Glutamatergic neuron (in vitro differentiated cells): ENCODE measurements around the gene SEC22A. TPM values are rescaled to one million over a fixed set of nuclear protein-coding genes. Genes with fewer than 3 reads are reported as not detected.

Source experiments
- DNase-seq: peaks from one replicate; pipeline ENCODE4 v3.0.0; 2022
- H3K27ac Mint-ChIP-seq: one replicate; pipeline ENCODE4 v1.8.0; 2020; ENCODE audit warnings: mild to moderate bottlenecking, mixed read lengths, inconsistent platforms; ENCODE audit not compliant: unreplicated experiment
- H3K27me3 Mint-ChIP-seq: one replicate; pipeline ENCODE4 v1.8.0; 2020; ENCODE audit warnings: mild to moderate bottlenecking, moderate library complexity, mixed read lengths, inconsistent platforms; ENCODE audit not compliant: unreplicated experiment
- H3K36me3 Mint-ChIP-seq: one replicate; pipeline ENCODE4 v1.8.0; 2020; ENCODE audit warnings: mild to moderate bottlenecking, mixed read lengths, inconsistent platforms; ENCODE audit not compliant: unreplicated experiment
- H3K4me1 Mint-ChIP-seq: one replicate; pipeline ENCODE4 v1.8.0; 2020; ENCODE audit warnings: mild to moderate bottlenecking, low read depth, mixed read lengths, inconsistent platforms; ENCODE audit not compliant: unreplicated experiment
- H3K4me3 Mint-ChIP-seq: one replicate; pipeline ENCODE4 v1.8.0; 2020; ENCODE audit warnings: mild to moderate bottlenecking, mixed read lengths, inconsistent platforms; ENCODE audit not compliant: unreplicated experiment
- H3K9me3 Mint-ChIP-seq: one replicate; pipeline ENCODE4 v1.8.0; 2020; ENCODE audit warnings: mild to moderate bottlenecking, moderate library complexity, mixed read lengths, inconsistent platforms; ENCODE audit not compliant: unreplicated experiment
- long read RNA-seq: library from polyadenylated mRNA; unstranded; transcript quantifications from one replicate; pipeline ENCODE4 v2.0.0, GENCODE V29; 2020; ENCODE audit not compliant: unreplicated experiment
- total RNA-seq: library from RNA; stranded (reverse); fragmentation: NEBNext Ultra II Directional; extraction: Animal tissue kit (Norgen Biotek cat#: 25700); gene quantifications from one replicate; pipeline ENCODE4 v1.2.1, GENCODE V29; 2021; ENCODE audit not compliant: unreplicated experiment
- TF ChIP-seq, protein P1 (sequence below): fragments of 200-600 bp; sonication (generic); IDR thresholded peaks from one replicate; pipeline ENCODE4 v1.5.0; 2021; ENCODE audit not compliant: partially characterized antibody, unreplicated experiment

The SEC22A gene
- total RNA-seq: 14.6 TPM
- long read RNA-seq, full-length matches to known transcripts: 15 of 18 reads
- long read RNA-seq, partial matches to known transcripts: 2 of 18 reads
- long read RNA-seq, other reads (novel, unspliced or antisense): 1 of 18 reads

DNA sequence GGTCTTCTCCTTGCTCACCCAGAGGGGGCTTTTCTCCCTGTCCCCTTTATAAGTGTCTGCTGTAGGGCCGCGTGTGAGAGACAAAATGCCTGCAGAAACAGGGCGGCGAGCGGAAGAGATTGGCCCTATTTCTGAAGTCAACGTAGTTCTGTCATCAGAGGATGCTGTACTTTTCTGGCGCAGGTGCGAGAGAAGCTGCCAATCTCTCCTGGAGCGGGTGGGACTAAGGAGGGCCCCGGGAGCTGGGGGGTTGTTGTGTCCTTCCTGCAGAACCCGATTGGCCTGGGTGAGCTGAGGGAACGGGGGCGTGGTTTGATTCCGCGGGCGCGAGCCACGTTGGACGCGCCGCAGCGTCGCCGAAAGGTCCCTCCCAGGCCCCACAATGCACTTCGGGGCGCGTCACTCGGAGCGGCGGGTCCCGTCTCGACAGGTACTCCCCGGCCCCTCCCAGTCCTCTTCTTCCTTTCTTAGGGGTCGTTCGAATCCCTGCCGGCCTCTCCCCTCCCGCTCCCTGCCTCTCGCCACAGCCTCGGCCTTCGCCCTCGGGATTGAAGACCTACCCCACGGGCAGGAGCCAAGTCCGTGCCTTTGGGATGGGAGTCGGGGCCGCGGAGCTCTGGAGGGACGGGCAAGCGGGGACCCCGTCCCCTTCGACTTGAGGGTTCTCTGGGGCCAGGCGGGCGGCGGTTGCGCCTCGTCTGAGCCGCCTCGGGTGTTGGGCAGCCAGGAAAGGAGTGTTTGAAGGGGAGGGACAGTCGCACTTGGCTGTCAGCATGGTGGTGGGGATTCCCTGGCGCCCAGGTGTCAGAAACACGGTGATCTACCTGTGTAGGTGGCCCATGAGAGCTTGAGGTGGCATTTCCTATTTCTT, at the start of gene SEC22A:
TSS of gene SEC22A (plus strand) at position 387 of the 871 bp plus-strand sequence. CDS start 7,275 bp downstream, outside the sequence.
- peak; percentile 94 for DNase-seq
- TF ChIP-seq, protein P1, sequence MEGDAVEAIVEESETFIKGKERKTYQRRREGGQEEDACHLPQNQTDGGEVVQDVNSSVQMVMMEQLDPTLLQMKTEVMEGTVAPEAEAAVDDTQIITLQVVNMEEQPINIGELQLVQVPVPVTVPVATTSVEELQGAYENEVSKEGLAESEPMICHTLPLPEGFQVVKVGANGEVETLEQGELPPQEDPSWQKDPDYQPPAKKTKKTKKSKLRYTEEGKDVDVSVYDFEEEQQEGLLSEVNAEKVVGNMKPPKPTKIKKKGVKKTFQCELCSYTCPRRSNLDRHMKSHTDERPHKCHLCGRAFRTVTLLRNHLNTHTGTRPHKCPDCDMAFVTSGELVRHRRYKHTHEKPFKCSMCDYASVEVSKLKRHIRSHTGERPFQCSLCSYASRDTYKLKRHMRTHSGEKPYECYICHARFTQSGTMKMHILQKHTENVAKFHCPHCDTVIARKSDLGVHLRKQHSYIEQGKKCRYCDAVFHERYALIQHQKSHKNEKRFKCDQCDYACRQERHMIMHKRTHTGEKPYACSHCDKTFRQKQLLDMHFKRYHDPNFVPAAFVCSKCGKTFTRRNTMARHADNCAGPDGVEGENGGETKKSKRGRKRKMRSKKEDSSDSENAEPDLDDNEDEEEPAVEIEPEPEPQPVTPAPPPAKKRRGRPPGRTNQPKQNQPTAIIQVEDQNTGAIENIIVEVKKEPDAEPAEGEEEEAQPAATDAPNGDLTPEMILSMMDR: no peak
- H3K27me3 Mint-ChIP-seq: peaks cover 4% of the 10 kb centered on the region
- H3K9me3 Mint-ChIP-seq: no peaks in the 10 kb centered on the region
- H3K4me1 Mint-ChIP-seq: peaks cover 5% of the 10 kb centered on the region
- peak within 1 kb of the TSS; percentile 96 for H3K4me3 Mint-ChIP-seq
- peak within 1 kb of the TSS; percentile 96 for H3K27ac Mint-ChIP-seq
- H3K36me3 Mint-ChIP-seq: no peaks in the 10 kb centered on the region

GRCh38 chr3:123152687-123153086, 49.1 kb upstream of the SEC22A start:
- peak overlapping the region; percentile 14 for H3K27ac Mint-ChIP-seq
- no peaks in the 10 kb centered on the region for H3K27me3 Mint-ChIP-seq
- no peaks in the 10 kb centered on the region for H3K36me3 Mint-ChIP-seq
- no peak for DNase-seq
- H3K4me3 Mint-ChIP-seq: no peak overlapping the region
- peaks cover 12% of the 10 kb centered on the region for H3K9me3 Mint-ChIP-seq
- peaks cover 55% of the 10 kb centered on the region for H3K4me1 Mint-ChIP-seq
- TF ChIP-seq, protein P1: no peak

DNA sequence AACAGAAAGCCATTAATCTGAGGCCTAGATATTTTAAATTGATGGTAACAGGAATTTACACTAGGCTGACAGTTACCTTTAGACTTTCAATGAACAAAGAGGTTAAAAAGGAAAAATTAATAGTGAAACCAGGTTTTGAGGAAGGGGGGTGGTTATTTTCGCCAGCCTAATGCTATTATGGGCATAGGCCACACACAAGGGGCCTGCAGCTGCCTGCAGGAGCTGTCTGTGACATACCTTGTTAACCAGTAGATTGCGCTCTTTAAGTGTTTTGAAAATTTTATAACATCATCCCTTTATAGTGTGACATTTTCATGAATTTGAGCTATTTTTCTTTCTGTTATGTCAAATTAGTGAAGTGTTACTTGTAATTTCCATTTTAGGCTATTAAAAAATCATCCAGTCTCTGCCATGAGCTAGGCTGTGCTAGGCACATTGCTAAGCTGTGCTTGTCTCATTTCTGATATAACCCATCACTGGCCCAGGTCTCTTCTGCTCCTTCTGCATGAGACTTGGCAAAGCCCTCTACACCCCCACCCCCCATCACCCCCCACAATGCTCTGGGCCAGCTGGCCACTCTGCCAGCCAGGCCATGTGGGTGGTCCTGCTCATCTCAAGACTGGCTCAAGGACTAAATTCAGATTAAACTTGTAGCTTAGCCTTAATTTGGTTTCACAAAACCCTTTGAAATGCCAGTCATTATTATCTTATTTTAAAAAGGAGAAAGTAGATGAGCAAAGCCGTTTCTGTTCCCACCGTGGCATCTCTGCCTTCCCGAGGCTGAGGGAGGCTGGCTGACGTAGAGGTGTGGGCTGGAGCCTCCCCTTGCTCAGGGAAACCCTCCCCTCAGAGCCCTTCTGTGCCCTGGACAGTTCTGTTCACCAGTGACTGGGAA, 48.4 kb upstream of the SEC22A start:
- Mint-ChIP-seq H3K36me3 (no peaks in the 10 kb centered on the region), H3K4me3 (no peak overlapping the region), H3K9me3 (peaks cover 14% of the 10 kb centered on the region), H3K27me3 (no peaks in the 10 kb centered on the region), H3K27ac (peak overlapping the region; percentile 14), H3K4me1 (peaks cover 58% of the 10 kb centered on the region)
- DNase-seq: no peak
- TF ChIP-seq, protein P1: no peak

- H3K9me3 Mint-ChIP-seq: peaks cover 11% of the 10 kb centered on the region
Measured at GRCh38 chr3:123154020-123154985, 47.4 kb upstream of the SEC22A start.

More at GRCh38 chr3:123154020-123154985, 47.4 kb upstream of the SEC22A start:
- Mint-ChIP-seq H3K27ac (no peak overlapping the region), H3K27me3 (no peaks in the 10 kb centered on the region), H3K36me3 (no peaks in the 10 kb centered on the region), H3K4me3 (no peak overlapping the region), H3K4me1 (peaks cover 59% of the 10 kb centered on the region)
- TF ChIP-seq, protein P1: no peak
- DNase-seq: no peak
